MM.1S (cell line): Measurements from ENCODE around the gene COP1.

ENCODE experiments used
- DNase-seq: peaks from one replicate; pipeline ENCODE4 v3.0.0-alpha.2; 2015
- H2AFZ ChIP-seq: fragments of 300-600 bp; sonication (generic); 2 replicates; pipeline ENCODE4 v1.6.0; 2016; ENCODE audit warnings: antibody characterized with exemption, low read length
- H3F3A ChIP-seq: fragments of 300-600 bp; sonication (generic); 2 replicates; pipeline ENCODE4 v1.6.1; 2016; ENCODE audit warnings: mild to moderate bottlenecking, antibody characterized with exemption, low read length, moderate library complexity, mixed read lengths; ENCODE audit not compliant: insufficient read depth
- H3K27ac ChIP-seq: fragments of 300-600 bp; sonication (generic); 2 replicates; pipeline ENCODE4 v1.5.1; 2016; ENCODE audit warnings: mild to moderate bottlenecking, low read length
- H3K27me3 ChIP-seq: fragments of 300-600 bp; sonication (generic); replicated peaks from 2 replicates; pipeline ENCODE4 v1.6.0; 2016; ENCODE audit warnings: low read length; ENCODE audit not compliant: insufficient read depth
- H3K36me3 ChIP-seq: fragments of 300-600 bp; sonication (generic); replicated peaks from 2 replicates; pipeline ENCODE4 v1.6.1; 2016; ENCODE audit warnings: mild to moderate bottlenecking, low read length, mixed read lengths; ENCODE audit not compliant: insufficient read depth
- H3K4me1 ChIP-seq: fragments of 300-600 bp; sonication (generic); 2 replicates; pipeline ENCODE4 v1.6.1; 2016; ENCODE audit warnings: low read length, mixed read lengths
- H3K4me2 ChIP-seq: fragments of 300-600 bp; sonication (generic); 2 replicates; pipeline ENCODE4 v1.6.0; 2016; ENCODE audit warnings: low read depth, low read length
- H3K4me3 ChIP-seq: fragments of 300-600 bp; sonication (generic); 2 replicates; pipeline ENCODE4 v1.5.1; 2016; ENCODE audit warnings: low read length, mixed read lengths
- H3K79me2 ChIP-seq: fragments of 300-600 bp; sonication (generic); 2 replicates; pipeline ENCODE4 v1.6.1; 2016; ENCODE audit warnings: mixed run types, low read length, mixed read lengths
- H3K9ac ChIP-seq: fragments of 300-600 bp; sonication (generic); 2 replicates; pipeline ENCODE4 v1.6.1; 2016; ENCODE audit warnings: low read length, mixed read lengths
- H3K9me2 ChIP-seq: fragments of 300-600 bp; sonication (generic); replicated peaks from 2 replicates; pipeline ENCODE4 v1.6.1; 2016; ENCODE audit warnings: mild to moderate bottlenecking, low read length, mixed read lengths; ENCODE audit not compliant: insufficient read depth
- H3K9me3 ChIP-seq: fragments of 300-600 bp; sonication (generic); replicated peaks from 2 replicates; pipeline ENCODE4 v1.6.1; 2016; ENCODE audit warnings: mild to moderate bottlenecking, low read length, mixed read lengths; ENCODE audit not compliant: insufficient read depth
- H4K20me1 ChIP-seq: fragments of 300-600 bp; sonication (generic); 2 replicates; pipeline ENCODE4 v1.6.1; 2016; ENCODE audit warnings: mild to moderate bottlenecking, low read length, moderate library complexity, mixed read lengths; ENCODE audit not compliant: insufficient read depth
- EZH2 ChIP-seq: fragments of 300-600 bp; sonication (generic); optimal IDR thresholded peaks from 2 replicates; pipeline ENCODE3; 2017; ENCODE audit warnings: low read depth, mild to moderate bottlenecking, antibody characterized with exemption, low read length, mixed read lengths
- EZH2phosphoT487 ChIP-seq: fragments of 300-600 bp; sonication (generic); IDR thresholded peaks from 2 replicates; pipeline ENCODE4 v1.6.1; 2018; ENCODE audit warnings: antibody characterized with exemption, low read length
- TF ChIP-seq, protein P1 (sequence below): fragments of 300-600 bp; sonication (generic); IDR thresholded peaks from 2 replicates; pipeline ENCODE4 v1.5.1; 2016; ENCODE audit warnings: antibody characterized with exemption, low read length, mixed read lengths

The COP1 gene

DNA sequence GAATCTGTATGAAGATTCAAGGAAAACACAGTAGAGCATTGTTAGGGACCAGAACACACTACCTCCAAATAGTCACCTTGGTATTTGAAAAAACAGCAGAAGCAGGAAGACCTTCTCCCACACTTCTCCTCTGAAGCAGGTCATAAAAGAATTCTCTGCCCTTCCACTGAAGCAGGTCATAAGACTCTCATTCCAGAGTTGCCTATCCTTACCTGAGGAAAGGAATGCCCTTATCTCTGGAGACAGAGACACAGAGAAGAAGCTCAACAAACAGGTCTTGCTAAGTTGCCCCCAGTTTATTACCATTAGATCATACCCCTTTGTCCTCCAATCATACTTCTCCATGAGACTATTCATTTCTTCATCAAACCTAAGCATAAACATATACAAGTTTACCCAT is 237.9 kb downstream of the COP1 start:
- Histone ChIP-seq H3K4me1 (no peaks in the 10 kb centered on the region), H3K4me2 (no peak overlapping the region), H3K27ac (no peak overlapping the region), H3K9me2 (no peaks in the 10 kb centered on the region), H3K36me3 (no peaks in the 10 kb centered on the region), H3K4me3 (no peak overlapping the region), H3K9ac (no peak overlapping the region), H4K20me1 (no peaks in the 10 kb centered on the region), H3K27me3 (no peaks in the 10 kb centered on the region), H3F3A (no peaks in the 10 kb centered on the region), H2AFZ (no peak overlapping the region), H3K9me3 (no peaks in the 10 kb centered on the region), H3K79me2 (no peaks in the 10 kb centered on the region)
- TF ChIP-seq EZH2 (no peak), EZH2phosphoT487 (no peak)
- TF ChIP-seq, protein P1, sequence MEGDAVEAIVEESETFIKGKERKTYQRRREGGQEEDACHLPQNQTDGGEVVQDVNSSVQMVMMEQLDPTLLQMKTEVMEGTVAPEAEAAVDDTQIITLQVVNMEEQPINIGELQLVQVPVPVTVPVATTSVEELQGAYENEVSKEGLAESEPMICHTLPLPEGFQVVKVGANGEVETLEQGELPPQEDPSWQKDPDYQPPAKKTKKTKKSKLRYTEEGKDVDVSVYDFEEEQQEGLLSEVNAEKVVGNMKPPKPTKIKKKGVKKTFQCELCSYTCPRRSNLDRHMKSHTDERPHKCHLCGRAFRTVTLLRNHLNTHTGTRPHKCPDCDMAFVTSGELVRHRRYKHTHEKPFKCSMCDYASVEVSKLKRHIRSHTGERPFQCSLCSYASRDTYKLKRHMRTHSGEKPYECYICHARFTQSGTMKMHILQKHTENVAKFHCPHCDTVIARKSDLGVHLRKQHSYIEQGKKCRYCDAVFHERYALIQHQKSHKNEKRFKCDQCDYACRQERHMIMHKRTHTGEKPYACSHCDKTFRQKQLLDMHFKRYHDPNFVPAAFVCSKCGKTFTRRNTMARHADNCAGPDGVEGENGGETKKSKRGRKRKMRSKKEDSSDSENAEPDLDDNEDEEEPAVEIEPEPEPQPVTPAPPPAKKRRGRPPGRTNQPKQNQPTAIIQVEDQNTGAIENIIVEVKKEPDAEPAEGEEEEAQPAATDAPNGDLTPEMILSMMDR = no peak
- no peak for DNase-seq

DNA sequence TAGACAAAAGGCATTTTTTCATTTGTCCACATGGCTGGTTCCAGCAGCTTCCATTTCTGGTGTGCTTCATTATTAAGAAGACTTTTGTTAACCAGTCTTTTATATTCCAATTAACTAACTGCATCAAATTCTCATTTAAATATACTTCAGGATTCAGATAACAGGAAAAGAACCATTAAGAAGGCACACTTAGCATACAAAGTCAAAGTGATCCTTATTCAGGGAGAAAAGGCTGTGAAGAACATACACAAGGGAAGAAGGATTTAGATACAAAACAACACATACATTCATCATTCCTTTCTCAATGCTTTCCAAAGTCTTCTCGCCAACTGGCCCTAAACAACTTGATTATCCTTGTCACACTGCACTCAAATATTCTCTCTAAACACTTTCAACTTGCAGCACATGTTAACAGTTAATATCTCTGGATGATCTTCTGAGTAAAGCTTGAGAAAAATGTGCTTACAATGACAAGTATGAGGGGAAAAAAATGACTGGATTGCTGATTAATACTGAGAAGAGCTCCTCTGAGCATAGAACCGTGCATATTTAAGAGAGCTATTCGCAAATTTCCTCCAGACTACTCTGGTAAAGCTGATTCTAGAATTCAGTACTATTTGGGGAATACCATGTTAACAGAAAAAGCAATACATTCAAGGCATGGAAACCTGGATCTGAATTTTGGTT is 238.5 kb downstream of the COP1 start:
- Histone ChIP-seq H3K4me1 (no peaks in the 10 kb centered on the region), H3K4me2 (no peak overlapping the region), H3F3A (no peaks in the 10 kb centered on the region), H3K9me2 (no peaks in the 10 kb centered on the region), H3K27ac (no peak overlapping the region), H3K79me2 (no peaks in the 10 kb centered on the region), H2AFZ (no peak overlapping the region), H3K36me3 (no peaks in the 10 kb centered on the region), H3K4me3 (no peak overlapping the region), H4K20me1 (no peaks in the 10 kb centered on the region), H3K27me3 (no peaks in the 10 kb centered on the region), H3K9ac (no peak overlapping the region), H3K9me3 (no peaks in the 10 kb centered on the region)
- no peak for TF ChIP-seq EZH2
- TF ChIP-seq, protein P1 = no peak
- no peak for DNase-seq

DNA sequence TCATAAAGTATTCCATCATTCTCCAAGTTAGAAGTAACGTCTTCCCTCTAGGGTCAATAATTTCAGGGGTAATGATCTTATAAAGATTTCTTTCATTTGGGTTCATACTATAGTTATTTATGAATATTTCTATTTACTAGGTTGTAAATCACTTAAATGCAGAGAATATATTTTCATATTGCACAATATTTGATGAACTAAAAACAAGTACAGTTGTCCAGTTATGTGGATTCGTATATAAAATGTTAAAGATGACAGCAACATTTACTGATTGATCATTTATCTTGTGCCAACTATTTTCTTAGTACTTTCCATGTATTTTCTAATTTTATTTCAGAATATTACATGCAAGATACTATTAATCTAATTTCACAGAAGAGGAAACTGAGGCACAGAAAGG is 243.3 kb downstream of the COP1 start:
- Histone ChIP-seq H3K27me3 (no peaks in the 10 kb centered on the region), H2AFZ (no peak overlapping the region), H4K20me1 (no peaks in the 10 kb centered on the region), H3K36me3 (no peaks in the 10 kb centered on the region), H3K27ac (no peak overlapping the region), H3K9ac (no peak overlapping the region), H3K4me1 (no peaks in the 10 kb centered on the region), H3K4me3 (no peak overlapping the region), H3K79me2 (no peaks in the 10 kb centered on the region), H3K9me3 (no peaks in the 10 kb centered on the region), H3K4me2 (no peak overlapping the region), H3F3A (no peaks in the 10 kb centered on the region), H3K9me2 (no peaks in the 10 kb centered on the region)
- no peak for TF ChIP-seq EZH2phosphoT487
- TF ChIP-seq, protein P1 = no peak
- no peak for TF ChIP-seq EZH2
- DNase-seq = no peak
